IMR-90 (cell line): ENCODE measurements around the gene ESR2.
"Not testable (repeated sequence)": the region's sequence is repeated elsewhere in the genome, so short reads cannot be mapped to it uniquely, and the experiment has no call there.

ENCODE experiments used
- BHLHE40 ChIP-seq: fragments of 150-350 bp; IDR thresholded peaks from 2 replicates; pipeline ENCODE4 v1.6.1; 2016; ENCODE audit warnings: mild to moderate bottlenecking, low read depth, low read length
- CHD1 ChIP-seq: IDR thresholded peaks from 2 replicates; pipeline ENCODE4 v1.6.1; 2012; ENCODE audit warnings: low read depth, low read length, improper control_type of control experiment
- MAZ ChIP-seq: IDR thresholded peaks from 2 replicates; pipeline ENCODE4 v1.6.1; 2012; ENCODE audit warnings: low read depth, mild to moderate bottlenecking, low read length, improper control_type of control experiment, moderate library complexity, borderline replicate concordance
- MXI1 ChIP-seq: IDR thresholded peaks from 2 replicates; pipeline ENCODE4 v1.6.1; 2012; ENCODE audit warnings: low read depth, mild to moderate bottlenecking, low read length, moderate library complexity, borderline replicate concordance
- POLR2A ChIP-seq: IDR thresholded peaks from 2 replicates; pipeline ENCODE4 v1.6.1; 2012; ENCODE audit warnings: mild to moderate bottlenecking, low read depth, low read length
- RCOR1 ChIP-seq: IDR thresholded peaks from 2 replicates; pipeline ENCODE4 v1.6.1; 2012; ENCODE audit warnings: mild to moderate bottlenecking, low read length, improper control_type of control experiment; ENCODE audit not compliant: insufficient replicate concordance
- SMC3 ChIP-seq: fragments of 150-350 bp; IDR thresholded peaks from 2 replicates; pipeline ENCODE4 v1.6.1; 2016; ENCODE audit warnings: low read depth, mild to moderate bottlenecking, antibody characterized with exemption, low read length, moderate library complexity
- TF ChIP-seq, protein P1 (sequence below): conservative IDR thresholded peaks from 2 replicates; pipeline ENCODE4 v1.5.1; 2012; ENCODE audit warnings: mild to moderate bottlenecking, low read depth, low read length, improper control_type of control experiment
- TF ChIP-seq, protein P2 (sequence below): fragments of 150-350 bp; IDR thresholded peaks from 2 replicates; pipeline ENCODE4 v1.6.1; 2017; ENCODE audit warnings: mild to moderate bottlenecking, antibody characterized with exemption, low read length, low read depth

GRCh38 chr14:64037869-64038745 lies 256.1 kb downstream of the ESR2 start:
- not testable (repeated sequence) for TF ChIP-seq POLR2A, BHLHE40, MXI1, RCOR1, MAZ, CHD1, SMC3
- TF ChIP-seq, protein P1, sequence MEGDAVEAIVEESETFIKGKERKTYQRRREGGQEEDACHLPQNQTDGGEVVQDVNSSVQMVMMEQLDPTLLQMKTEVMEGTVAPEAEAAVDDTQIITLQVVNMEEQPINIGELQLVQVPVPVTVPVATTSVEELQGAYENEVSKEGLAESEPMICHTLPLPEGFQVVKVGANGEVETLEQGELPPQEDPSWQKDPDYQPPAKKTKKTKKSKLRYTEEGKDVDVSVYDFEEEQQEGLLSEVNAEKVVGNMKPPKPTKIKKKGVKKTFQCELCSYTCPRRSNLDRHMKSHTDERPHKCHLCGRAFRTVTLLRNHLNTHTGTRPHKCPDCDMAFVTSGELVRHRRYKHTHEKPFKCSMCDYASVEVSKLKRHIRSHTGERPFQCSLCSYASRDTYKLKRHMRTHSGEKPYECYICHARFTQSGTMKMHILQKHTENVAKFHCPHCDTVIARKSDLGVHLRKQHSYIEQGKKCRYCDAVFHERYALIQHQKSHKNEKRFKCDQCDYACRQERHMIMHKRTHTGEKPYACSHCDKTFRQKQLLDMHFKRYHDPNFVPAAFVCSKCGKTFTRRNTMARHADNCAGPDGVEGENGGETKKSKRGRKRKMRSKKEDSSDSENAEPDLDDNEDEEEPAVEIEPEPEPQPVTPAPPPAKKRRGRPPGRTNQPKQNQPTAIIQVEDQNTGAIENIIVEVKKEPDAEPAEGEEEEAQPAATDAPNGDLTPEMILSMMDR: not testable (repeated sequence)
- TF ChIP-seq, protein P2, sequence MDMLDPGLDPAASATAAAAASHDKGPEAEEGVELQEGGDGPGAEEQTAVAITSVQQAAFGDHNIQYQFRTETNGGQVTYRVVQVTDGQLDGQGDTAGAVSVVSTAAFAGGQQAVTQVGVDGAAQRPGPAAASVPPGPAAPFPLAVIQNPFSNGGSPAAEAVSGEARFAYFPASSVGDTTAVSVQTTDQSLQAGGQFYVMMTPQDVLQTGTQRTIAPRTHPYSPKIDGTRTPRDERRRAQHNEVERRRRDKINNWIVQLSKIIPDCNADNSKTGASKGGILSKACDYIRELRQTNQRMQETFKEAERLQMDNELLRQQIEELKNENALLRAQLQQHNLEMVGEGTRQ: not testable (repeated sequence)
